RCC 7860 (cell line): Measurements from ENCODE around the gene RTN1.
"Not testable (repeated sequence)": the region's sequence is repeated elsewhere in the genome, so short reads cannot be mapped to it uniquely, and the experiment has no call there.

Experiments
- DNase-seq: peaks from one replicate; pipeline ENCODE4 v3.0.0-alpha.2; 2015; ENCODE audit warnings: low spot score
- FAIRE-seq: peaks from 2 replicates; lab custom pipeline; 2012; peaks lifted over from hg19 to GRCh38; lab: Jason Lieb, UNC

Gene RTN1

GRCh38 chr14:59707778-59708561 lies 162.6 kb downstream of the RTN1 start:
- DNase-seq (no peak), FAIRE-seq (no peak)

GRCh38 chr14:59705866-59706265 lies 164.7 kb downstream of the RTN1 start:
- DNase-seq = no peak
- no peak for FAIRE-seq

DNA sequence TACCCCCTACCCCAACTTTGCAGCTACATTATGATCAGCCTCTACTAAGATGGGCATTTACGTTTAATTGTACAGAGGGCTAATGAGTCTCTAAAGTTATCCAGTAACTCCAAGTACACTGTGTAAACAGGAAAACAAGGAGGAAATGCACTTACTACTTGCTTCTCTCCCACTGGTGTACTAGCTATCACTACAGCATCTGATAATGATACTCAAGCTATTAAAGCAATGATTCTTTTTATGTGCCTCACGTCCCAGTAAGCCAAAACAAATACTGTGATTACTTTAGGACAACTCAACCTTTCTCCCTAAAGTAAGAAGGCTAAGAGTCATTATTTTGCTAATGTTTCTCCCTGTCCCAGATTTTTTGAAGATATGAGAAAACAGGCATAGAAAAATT lies 165.3 kb downstream of the RTN1 start:
- FAIRE-seq (no peak), DNase-seq (no peak)

DNA sequence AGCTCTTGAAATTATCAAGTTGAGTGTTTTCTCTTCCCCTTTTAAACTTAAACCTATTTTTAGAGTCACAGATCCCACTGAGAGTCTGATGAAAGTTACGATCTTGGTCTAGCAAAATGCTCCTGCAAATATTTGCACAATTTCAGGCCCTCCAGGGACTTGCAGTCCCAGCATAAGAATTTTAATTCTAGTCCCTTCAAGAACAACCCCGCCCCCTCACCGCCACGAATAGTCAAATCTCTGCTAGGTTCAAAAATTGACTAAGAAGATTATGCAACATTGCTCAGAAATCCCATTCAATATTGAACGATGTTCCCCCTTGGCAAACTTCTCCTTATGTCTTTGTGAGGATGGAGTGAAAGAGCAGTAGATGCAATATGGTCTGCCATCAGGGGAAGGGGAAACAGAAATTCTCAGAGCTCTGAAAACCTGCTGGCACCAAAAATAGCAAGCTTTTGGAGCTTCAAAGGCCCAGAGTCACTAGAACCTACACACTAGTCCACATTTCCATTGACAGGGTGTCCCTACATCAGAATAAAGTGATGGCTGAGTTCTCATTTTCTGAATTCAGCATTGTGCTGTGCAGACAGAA lies 166.4 kb downstream of the RTN1 start:
- FAIRE-seq (no peak), DNase-seq (no peak)

GRCh38 chr14:59699442-59699841 lies 171.1 kb downstream of the RTN1 start:
- FAIRE-seq = no peak
- no peak for DNase-seq

DNA sequence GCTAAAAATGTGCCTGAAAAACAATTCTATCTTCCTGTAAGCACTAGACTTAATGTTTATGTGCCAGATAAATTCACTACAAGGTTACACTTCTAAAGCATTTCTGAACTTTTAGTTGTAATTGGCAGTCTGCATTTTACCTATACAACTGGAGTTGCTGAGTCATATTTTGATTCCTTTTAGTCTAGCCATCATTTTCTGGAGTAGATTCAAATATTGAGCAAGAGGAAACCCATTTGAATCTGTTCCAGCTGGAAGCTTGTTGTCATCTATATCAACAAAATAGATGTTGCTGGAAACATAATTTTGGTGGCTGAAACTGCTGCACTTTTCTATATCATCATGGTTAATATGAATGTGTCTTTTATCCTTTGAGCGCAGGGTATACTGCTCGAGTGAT lies 171.8 kb downstream of the RTN1 start:
- DNase-seq (no peak), FAIRE-seq (no peak)

- FAIRE-seq (no peak), DNase-seq (no peak)
These were observed 175.4 kb downstream of the RTN1 start for GRCh38 chr14:59695198-59695597.

DNA sequence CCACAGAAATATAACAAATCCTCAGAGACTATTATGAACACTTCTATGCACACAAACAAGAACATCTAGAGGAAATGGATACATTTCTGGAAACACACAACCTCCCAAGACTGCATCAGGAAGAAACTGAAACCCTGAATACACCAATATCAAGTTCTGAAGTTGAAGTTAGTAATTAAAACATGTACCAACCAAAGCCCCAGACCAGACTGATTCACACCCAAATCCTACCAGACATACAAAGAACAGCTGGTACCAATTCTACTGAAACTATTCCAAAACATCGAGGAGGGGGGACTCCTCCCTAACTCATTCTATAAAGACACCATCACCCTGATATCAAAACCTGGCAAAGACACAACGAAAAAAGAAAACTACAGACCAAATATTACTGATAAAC lies 179.3 kb downstream of the RTN1 start:
- DNase-seq (no peak), FAIRE-seq (no peak)

DNA sequence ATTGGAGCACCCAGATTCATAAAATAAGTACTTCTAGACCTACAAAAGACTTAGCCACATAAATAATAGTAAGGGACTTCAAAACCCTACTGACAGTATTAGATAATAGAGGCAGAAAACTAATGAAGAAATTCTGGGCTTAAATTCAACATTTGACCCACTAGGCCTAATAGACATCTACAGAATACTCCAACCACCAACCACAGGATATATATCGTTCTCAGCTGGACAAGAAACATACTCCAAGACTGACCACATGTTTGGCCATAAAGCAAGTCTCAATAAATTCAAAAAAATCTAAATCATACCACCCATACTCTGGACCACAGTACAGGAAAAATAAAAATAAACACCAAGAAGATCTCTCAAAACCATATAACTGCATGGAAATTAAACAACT lies 180.2 kb downstream of the RTN1 start:
- DNase-seq (no peak), FAIRE-seq (no peak)

- FAIRE-seq = no peak
- DNase-seq = peak; percentile 7
These were observed 182.1 kb downstream of the RTN1 start for GRCh38 chr14:59688224-59689170.

DNA sequence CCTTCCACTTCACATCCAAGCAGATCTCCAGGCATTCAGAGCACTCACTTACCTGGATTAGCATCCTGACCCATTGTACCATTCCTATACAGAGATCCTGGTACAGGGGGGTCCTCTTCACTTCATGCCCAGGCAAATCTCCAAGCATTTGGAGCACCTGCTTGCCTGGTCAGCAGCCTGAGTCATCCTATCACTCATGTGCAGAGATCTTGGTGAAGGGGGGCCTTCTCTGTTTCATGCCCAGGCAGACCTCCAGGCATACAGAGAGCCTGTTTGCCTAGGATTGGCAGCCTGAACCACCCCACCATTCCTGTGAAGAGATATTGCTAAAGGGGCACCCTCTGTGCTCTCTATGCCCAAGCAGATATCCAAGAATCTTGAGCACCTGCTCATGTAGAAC lies 182.9 kb downstream of the RTN1 start:
- FAIRE-seq (no peak), DNase-seq (no peak)

- DNase-seq = no peak
- FAIRE-seq = no peak
These were observed 190.7 kb downstream of the RTN1 start for GRCh38 chr14:59679872-59680271.

- FAIRE-seq (no peak), DNase-seq (no peak)
These were observed 192.2 kb downstream of the RTN1 start for GRCh38 chr14:59678352-59678751.

DNA sequence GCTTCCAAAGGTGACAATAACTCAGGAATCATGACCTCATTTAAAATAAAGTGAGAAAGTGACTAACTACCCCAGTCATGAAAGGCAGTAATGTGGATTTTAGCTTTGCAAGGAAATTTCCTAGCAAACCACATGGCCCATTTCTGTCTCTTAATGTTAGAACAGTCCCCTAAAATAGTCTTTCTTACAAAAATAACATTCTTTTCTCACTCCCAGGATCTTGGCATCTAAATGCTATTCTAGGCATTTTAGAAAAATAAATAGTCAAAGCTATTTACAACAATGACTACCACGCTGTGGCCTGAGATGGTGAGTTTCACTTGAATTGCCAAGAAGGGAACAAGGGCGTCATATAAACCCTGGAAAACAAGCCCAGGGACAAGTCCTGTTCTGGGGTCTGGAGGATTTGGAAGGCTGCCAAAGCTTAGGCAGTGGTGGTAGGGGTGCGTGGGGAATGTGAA lies 192.8 kb downstream of the RTN1 start:
- DNase-seq (no peak), FAIRE-seq (no peak)

- no peak for DNase-seq
These were observed 195.2 kb downstream of the RTN1 start for GRCh38 chr14:59675394-59675793.

DNA sequence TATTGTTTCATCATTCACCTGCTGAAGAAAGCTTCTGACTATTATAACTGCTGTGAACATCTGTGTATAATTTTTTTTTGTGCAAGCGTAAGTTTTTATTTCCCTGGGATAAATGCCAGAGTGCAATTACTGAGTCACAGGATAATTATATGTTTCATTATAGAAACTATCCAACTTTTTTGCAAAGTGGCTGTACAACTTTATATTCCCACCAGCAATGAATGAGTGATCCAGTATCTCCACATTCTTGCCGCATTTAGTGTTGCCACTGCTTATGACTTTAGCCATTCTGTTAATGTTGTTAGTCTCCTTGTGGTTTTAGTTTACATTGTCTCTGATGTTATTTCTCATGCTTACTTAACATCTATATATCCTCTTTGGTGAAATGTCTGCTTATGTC lies 205.8 kb downstream of the RTN1 start:
- FAIRE-seq = no peak
- no peak for DNase-seq

More at GRCh38 chr14:59675394-59675793, 195.2 kb downstream of the RTN1 start:
- no peak for FAIRE-seq

DNA sequence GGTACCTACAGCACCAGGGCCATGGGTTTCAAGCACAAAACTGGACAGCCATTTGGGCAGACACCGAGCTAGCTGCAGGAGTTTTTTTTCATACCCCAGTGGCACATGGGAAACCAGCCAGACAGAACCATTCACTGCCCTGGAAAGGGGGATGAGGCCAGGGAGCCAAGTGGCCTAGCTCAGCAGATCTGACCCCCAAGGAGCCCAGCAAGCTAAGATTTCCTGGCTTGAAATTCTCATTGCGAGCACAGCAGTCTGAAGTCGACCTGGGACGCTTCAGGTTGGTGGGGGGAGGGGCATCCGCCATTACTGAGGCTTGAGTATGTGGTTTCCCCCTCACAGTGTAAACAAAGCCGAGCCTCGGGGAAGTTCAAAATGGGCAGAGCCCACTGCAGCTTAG lies 212.8 kb downstream of the RTN1 start:
- no peak for DNase-seq
- no peak for FAIRE-seq

GRCh38 chr14:59656473-59656872 lies 214.1 kb downstream of the RTN1 start:
- FAIRE-seq (no peak), DNase-seq (no peak)

GRCh38 chr14:59654131-59654530 lies 216.4 kb downstream of the RTN1 start:
- FAIRE-seq, DNase-seq: not testable (repeated sequence)

- not testable (repeated sequence) for DNase-seq, FAIRE-seq
These were observed 223.7 kb downstream of the RTN1 start for GRCh38 chr14:59646832-59647231.

GRCh38 chr14:59638885-59639284 lies 231.7 kb downstream of the RTN1 start:
- DNase-seq = no peak
- no peak for FAIRE-seq
